Transverse colon (tissue), 4 donors: Measurements from ENCODE around the gene ELANE.

Source experiments
- EP300 ChIP-seq: sonication (generic); formaldehyde crosslinking; IDR thresholded peaks from one replicate; pipeline ENCODE4 v1.6.1; 2017; ENCODE audit warnings: antibody characterized with exemption, low read depth
- POLR2A ChIP-seq: fragments of 450-650 bp; IDR thresholded peaks from one replicate; pipeline ENCODE4 v1.6.1; 2016; ENCODE audit warnings: antibody characterized with exemption, mild to moderate bottlenecking, moderate library complexity
- POLR2AphosphoS5 ChIP-seq, 3 donors: sonication (generic); formaldehyde crosslinking; IDR thresholded peaks; one replicate each; pipeline ENCODE4 v1.6.1; 2016; ENCODE audit warnings: antibody characterized with exemption in 3 of 3
- TF ChIP-seq, protein P1 (sequence below), 5 experiments: fragments of 200-600 bp in 3 of 5; fragments of 450-650 bp in 2 of 5; sonication (generic) in 3 of 5; IDR thresholded peaks; 1 replicate in 2 of 5; 2 replicates in 3 of 5; pipeline ENCODE4 v1.5.1; 2016 to 2017; ENCODE audit warnings: antibody characterized with exemption in 5 of 5, inconsistent platforms in 3 of 5, mild to moderate bottlenecking in 2 of 5, moderate library complexity in 1 of 5

DNA sequence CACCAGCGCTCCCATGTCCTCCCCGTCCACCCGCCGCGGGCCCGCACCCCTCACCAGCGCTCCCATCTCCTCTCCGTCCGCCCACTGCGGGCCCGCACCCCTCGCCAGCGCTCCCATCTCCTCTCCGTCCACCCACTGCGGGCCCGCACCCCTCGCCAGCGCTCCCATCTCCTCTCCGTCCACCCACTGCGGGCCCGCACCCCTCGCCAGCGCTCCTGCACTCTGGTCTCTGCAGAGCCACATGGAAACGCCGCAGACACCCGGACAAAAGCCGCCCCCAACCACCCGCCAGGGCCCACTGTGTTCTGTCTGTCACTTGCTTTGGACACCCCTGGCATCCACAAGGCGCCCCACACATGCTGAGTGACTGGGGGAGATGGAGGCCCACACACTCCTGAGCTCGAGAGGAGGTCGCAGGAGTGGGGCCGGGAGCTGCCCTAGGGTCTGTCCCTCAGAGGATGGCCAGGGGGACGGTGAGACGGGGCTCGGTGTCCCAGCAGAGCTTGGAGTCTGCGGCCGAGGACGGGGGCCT is 14.7 kb downstream of the ELANE start:
- TF ChIP-seq, protein P1, sequence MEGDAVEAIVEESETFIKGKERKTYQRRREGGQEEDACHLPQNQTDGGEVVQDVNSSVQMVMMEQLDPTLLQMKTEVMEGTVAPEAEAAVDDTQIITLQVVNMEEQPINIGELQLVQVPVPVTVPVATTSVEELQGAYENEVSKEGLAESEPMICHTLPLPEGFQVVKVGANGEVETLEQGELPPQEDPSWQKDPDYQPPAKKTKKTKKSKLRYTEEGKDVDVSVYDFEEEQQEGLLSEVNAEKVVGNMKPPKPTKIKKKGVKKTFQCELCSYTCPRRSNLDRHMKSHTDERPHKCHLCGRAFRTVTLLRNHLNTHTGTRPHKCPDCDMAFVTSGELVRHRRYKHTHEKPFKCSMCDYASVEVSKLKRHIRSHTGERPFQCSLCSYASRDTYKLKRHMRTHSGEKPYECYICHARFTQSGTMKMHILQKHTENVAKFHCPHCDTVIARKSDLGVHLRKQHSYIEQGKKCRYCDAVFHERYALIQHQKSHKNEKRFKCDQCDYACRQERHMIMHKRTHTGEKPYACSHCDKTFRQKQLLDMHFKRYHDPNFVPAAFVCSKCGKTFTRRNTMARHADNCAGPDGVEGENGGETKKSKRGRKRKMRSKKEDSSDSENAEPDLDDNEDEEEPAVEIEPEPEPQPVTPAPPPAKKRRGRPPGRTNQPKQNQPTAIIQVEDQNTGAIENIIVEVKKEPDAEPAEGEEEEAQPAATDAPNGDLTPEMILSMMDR (IDR thresholded peaks at IDR 0.05): no peak
- TF ChIP-seq POLR2A (no peak), EP300 (no peak), POLR2AphosphoS5 (IDR thresholded peaks at IDR 0.05) (no peak)
